Loucy (cell line): ENCODE results near the gene HMGN3.

Experiments used
- EZH2phosphoT487 ChIP-seq: fragments of 200-600 bp; IDR thresholded peaks from 2 replicates; pipeline ENCODE4 v1.6.1; 2018; ENCODE audit warnings: antibody characterized with exemption, mild to moderate bottlenecking, moderate library complexity, borderline replicate concordance
- TF ChIP-seq, protein P1 (sequence below): fragments of 200-600 bp; sonication (generic); conservative IDR thresholded peaks from 2 replicates; pipeline ENCODE4 v1.5.1; 2014; ENCODE audit warnings: mild to moderate bottlenecking, antibody characterized with exemption, low read length

DNA sequence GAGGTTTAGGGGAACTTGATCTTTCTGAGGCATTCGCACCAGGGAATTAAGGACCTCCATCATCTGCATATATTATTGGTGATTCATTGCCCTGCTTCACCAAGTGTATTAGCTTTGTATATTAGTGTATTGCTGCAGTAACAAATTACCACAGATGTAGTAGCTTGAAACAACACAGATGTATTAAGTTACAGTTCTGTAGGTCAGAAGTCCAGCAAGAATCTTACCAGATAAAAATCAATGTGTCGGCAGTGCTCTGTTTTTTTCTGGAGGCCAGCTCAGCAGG lies 65.8 kb downstream of the HMGN3 start:
- TF ChIP-seq, protein P1, sequence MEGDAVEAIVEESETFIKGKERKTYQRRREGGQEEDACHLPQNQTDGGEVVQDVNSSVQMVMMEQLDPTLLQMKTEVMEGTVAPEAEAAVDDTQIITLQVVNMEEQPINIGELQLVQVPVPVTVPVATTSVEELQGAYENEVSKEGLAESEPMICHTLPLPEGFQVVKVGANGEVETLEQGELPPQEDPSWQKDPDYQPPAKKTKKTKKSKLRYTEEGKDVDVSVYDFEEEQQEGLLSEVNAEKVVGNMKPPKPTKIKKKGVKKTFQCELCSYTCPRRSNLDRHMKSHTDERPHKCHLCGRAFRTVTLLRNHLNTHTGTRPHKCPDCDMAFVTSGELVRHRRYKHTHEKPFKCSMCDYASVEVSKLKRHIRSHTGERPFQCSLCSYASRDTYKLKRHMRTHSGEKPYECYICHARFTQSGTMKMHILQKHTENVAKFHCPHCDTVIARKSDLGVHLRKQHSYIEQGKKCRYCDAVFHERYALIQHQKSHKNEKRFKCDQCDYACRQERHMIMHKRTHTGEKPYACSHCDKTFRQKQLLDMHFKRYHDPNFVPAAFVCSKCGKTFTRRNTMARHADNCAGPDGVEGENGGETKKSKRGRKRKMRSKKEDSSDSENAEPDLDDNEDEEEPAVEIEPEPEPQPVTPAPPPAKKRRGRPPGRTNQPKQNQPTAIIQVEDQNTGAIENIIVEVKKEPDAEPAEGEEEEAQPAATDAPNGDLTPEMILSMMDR: no peak
- TF ChIP-seq EZH2phosphoT487: no peak
